GM12878 (cell line): ENCODE measurements around the gene ZKSCAN5. TPM values are rescaled to one million over a fixed set of nuclear protein-coding genes. Genes with fewer than 3 reads are reported as not detected.

ENCODE experiments used
- ATAC-seq: fragments of 200-7000 bp; cut with Tn5 transposase; 3 replicates; pipeline ENCODE4 v1.9.1; 2020; ENCODE audit warnings: mild to moderate bottlenecking, moderate library complexity
- BruUV-seq: library from RNA; stranded (reverse); fragments of 400-500 nt; replicated peaks from 2 replicates; lab custom pipeline; 2021; lab: Mats Ljungman, UMichigan
- CTCF ChIA-PET: fragments of 300-600 bp; sonication (Branson Sonifier 250); formaldehyde crosslinking; extraction: SDS; loops from one replicate; lab custom pipeline; 2021; ENCODE audit warnings: inconsistent platforms; lab: Yijun Ruan, JAX
- POLR2A ChIA-PET: fragments of 350-600 bp; formaldehyde crosslinking; extraction: SDS; loops from one replicate; lab custom pipeline; 2021; ENCODE audit warnings: inconsistent platforms; lab: Charles Lee
- RAD21 ChIA-PET: fragments of 300-600 bp; sonication (Branson Sonifier 250); formaldehyde crosslinking; loops from one replicate; lab custom pipeline; 2023; ENCODE audit warnings: antibody characterized with exemption; ENCODE audit not compliant: unreplicated experiment; lab: Charles Lee
- SMC1A ChIA-PET: fragments of 300-600 bp; sonication (Branson Sonifier 250); formaldehyde crosslinking; loops from one replicate; lab custom pipeline; 2023; ENCODE audit not compliant: unreplicated experiment, uncharacterized antibody; lab: Charles Lee
- DNase-seq: peaks from one replicate; pipeline ENCODE4 v3.0.0-alpha.2; 2011; ENCODE audit warnings: low read depth, low spot score
- FAIRE-seq: peaks from 3 replicates; lab custom pipeline; 2011; peaks lifted over from hg19 to GRCh38; lab: Jason Lieb, UNC
- H2AFZ ChIP-seq: 2 replicates; pipeline ENCODE4 v1.6.0; 2011; ENCODE audit warnings: low read depth, low read length, control low read depth; ENCODE audit not compliant: control insufficient read depth
- H3K27ac ChIP-seq: 2 replicates; pipeline ENCODE4 v1.5.1; 2011; ENCODE audit warnings: control low read depth; ENCODE audit not compliant: control insufficient read depth, insufficient read depth
- H3K27me3 ChIP-seq, 2 experiments: replicated peaks in 1 of 2; 2 replicates each; pipeline versions ENCODE4 v1.6.0 to v1.6.1; 2011; ENCODE audit warnings: low read length in 1 of 2; ENCODE audit not compliant: control insufficient read depth in 2 of 2, insufficient read depth in 2 of 2
- H3K36me3 ChIP-seq, 2 experiments: 2 replicates each; pipeline ENCODE4 v1.5.1; 2011; ENCODE audit warnings: low read length in 1 of 2; ENCODE audit not compliant: control insufficient read depth in 2 of 2, insufficient read depth in 2 of 2
- H3K4me1 ChIP-seq: 2 replicates; pipeline ENCODE4 v1.6.1; 2011; ENCODE audit warnings: mild to moderate bottlenecking, low read length, moderate library complexity, mixed read lengths; ENCODE audit not compliant: control insufficient read depth, insufficient read depth
- H3K4me2 ChIP-seq: 2 replicates; pipeline ENCODE4 v1.6.0; 2011; ENCODE audit warnings: control low read depth; ENCODE audit not compliant: control insufficient read depth, insufficient read depth
- H3K4me3 ChIP-seq: fragments of 200-600 bp; sonication (generic); 2 replicates; pipeline ENCODE4 v1.5.1; 2016
- H3K79me2 ChIP-seq: 2 replicates; pipeline ENCODE4 v1.6.0; 2011; ENCODE audit warnings: low read length; ENCODE audit not compliant: control insufficient read depth, insufficient read depth
- H3K9ac ChIP-seq: 2 replicates; pipeline ENCODE4 v1.8.0; 2011; ENCODE audit warnings: low read length, control low read depth, mixed read lengths; ENCODE audit not compliant: control insufficient read depth, insufficient read depth
- H3K9me3 ChIP-seq: replicated peaks from 3 replicates; pipeline ENCODE4 v1.5.1; 2011; ENCODE audit warnings: mild to moderate bottlenecking, low read length; ENCODE audit not compliant: control insufficient read depth, insufficient read depth
- H4K20me1 ChIP-seq: 2 replicates; pipeline ENCODE4 v1.6.0; 2011; ENCODE audit not compliant: control insufficient read depth, insufficient read depth
- NFIC ChIP-seq: IDR thresholded peaks from 2 replicates; pipeline ENCODE4 v1.6.1; 2012; ENCODE audit warnings: low read depth, mild to moderate bottlenecking, inconsistent platforms, low read length, moderate library complexity
- SKIL ChIP-seq: fragments of 450-650 bp; IDR thresholded peaks from 2 replicates; pipeline ENCODE4 v1.6.1; 2017; ENCODE audit warnings: mild to moderate bottlenecking, low read depth, inconsistent platforms; ENCODE audit not compliant: poor library complexity, severe bottlenecking
- ZBTB40 ChIP-seq: fragments of 450-650 bp; IDR thresholded peaks from 2 replicates; pipeline ENCODE4 v1.6.1; 2016; ENCODE audit warnings: mild to moderate bottlenecking, moderate library complexity, borderline replicate concordance
- WGBS: methylation state at CpG from one replicate; pipeline ENCODE4 v1.1.6; 2016; ENCODE audit warnings: low lambda C conversion rate; ENCODE audit not compliant: insufficient replicate concordance, insufficient coverage; ENCODE audit errors: missing lambda C conversion rate; 5-methylcytosine and 5-hydroxymethylcytosine counted together
- in situ Hi-C: fragments of 300-500 bp; cut with MboI; formaldehyde crosslinking; loops from 9 replicates; pipeline ENCODE4 v1.14.3; 2018; ENCODE audit warnings: mixed read lengths
- intact Hi-C: fragments of 100-400 bp; cut with micrococcal nuclease; formaldehyde crosslinking; loops from one replicate; pipeline ENCODE4 v1.14.2; 2022; ENCODE audit not compliant: unreplicated experiment
- polyA plus RNA-seq, 11 experiments: library from polyadenylated mRNA; depleted of rRNA in 4 of 11; unstranded in 6 of 11; stranded (reverse) in 5 of 11; fragments of >200 nt; fragmentation: Nextera tagmentation in 4 of 11; fragmentation: Illumina TruSeq in 1 of 11; extraction: Ambion mirVana in 4 of 11; extraction: Trizol in 1 of 11; gene quantifications; 1 replicate in 1 of 11; 2 replicates in 10 of 11; pipeline versions ENCODE4 v1.2.1 to v1.2.3, GENCODE V29; 2011 to 2016; ENCODE audit warnings: inconsistent platforms in 2 of 11, missing spikeins in 2 of 11, low read depth in 1 of 11
- total RNA-seq, 4 experiments: library from RNA; depleted of rRNA in 3 of 4; stranded (reverse); fragments of >200 nt in 3 of 4; fragmentation: Illumina TruSeq in 1 of 4; extraction: Trizol in 1 of 4; gene quantifications; 2 replicates each; pipeline versions ENCODE4 v1.2.1 to v1.2.3, GENCODE V29; 2013 to 2021

The ZKSCAN5 gene
- total and polyA plus RNA-seq, 10 of the 15 experiments (the other 5 are each of a cell fraction or from before 2014, with no cell fraction given): 2.5 to 10.1 (median 7.7) TPM

GRCh38 chr7:99468336-99468918 is 36.0 kb upstream of the ZKSCAN5 start:
- CTCF ChIA-PET: interaction anchor here (0.8 kb wide), 1 partner anchor 8 kb away, joined by 3 read pairs; no protein-coding TSS in a partner anchor
- POLR2A ChIA-PET: no interaction called here
- H3K36me3 ChIP-seq: 0 out of 4 replicates have a peak, but pooled peaks cover 0 to 2% of the 10 kb centered on the region in 2 experiments
- H3K27me3 ChIP-seq: no peaks in the 10 kb centered on the region
- H3K9me3 ChIP-seq: no peaks in the 10 kb centered on the region
- H3K4me1 ChIP-seq: peaks cover 3% of the 10 kb centered on the region; the same call in 1 of the 2 replicates
- intact Hi-C loops (loop anchor here (10.0 kb wide), 1 partner anchor 146 kb away; the partner anchor contains the start of gene ZSCAN25), in situ Hi-C loops (no loop called here)
- SMC1A ChIA-PET: no interaction called here
- H3K4me2 ChIP-seq: no peak overlapping the region
- H3K79me2 ChIP-seq: peaks cover 32% of the 10 kb centered on the region
- BruUV-seq: no TSS peak
- no peak overlapping the region for H3K27ac ChIP-seq
- 94% methylated on average over 25 of the region's 29 CpGs for WGBS
- TF ChIP-seq ZBTB40 (no peak), SKIL (no peak), NFIC (no peak)
- TF ChIP-seq, all 136 proteins: peak for 0
- ATAC-seq: no peak
- no peak for FAIRE-seq
- H4K20me1 ChIP-seq: no peaks in the 10 kb centered on the region
- no peak for DNase-seq
- RAD21 ChIA-PET: no interaction called here
- no peak overlapping the region for H2AFZ ChIP-seq
- H3K9ac ChIP-seq: no peak overlapping the region
- no peak overlapping the region for H3K4me3 ChIP-seq
